ENCODE data around the gene UBE2E2.

UBE2E2 gene

GRCh38 chr3:23221136-23221535 is 18.0 kb downstream of the UBE2E2 start:
- H3K4me3 ChIP-seq (ENCODE audit: low read length) = no peak overlapping the region
- no peaks in the 10 kb centered on the region for H3K27me3 ChIP-seq (ENCODE audit: control insufficient read depth, insufficient read depth, low read length)
- H3K4me2 ChIP-seq (ENCODE audit: low read length) = no peak overlapping the region
- no peak overlapping the region for H3K9ac ChIP-seq (ENCODE audit: low read depth, low read length)
- peaks cover 16% of the 10 kb centered on the region for H3K4me1 ChIP-seq (ENCODE audit: control insufficient read depth, insufficient read depth, low read length)
- peaks cover 5% of the 10 kb centered on the region for H3K9me3 ChIP-seq (replicated peaks; ENCODE audit: low read length)
- no peaks in the 10 kb centered on the region for H3K36me3 ChIP-seq (ENCODE audit: insufficient read depth, low read length)

DNA sequence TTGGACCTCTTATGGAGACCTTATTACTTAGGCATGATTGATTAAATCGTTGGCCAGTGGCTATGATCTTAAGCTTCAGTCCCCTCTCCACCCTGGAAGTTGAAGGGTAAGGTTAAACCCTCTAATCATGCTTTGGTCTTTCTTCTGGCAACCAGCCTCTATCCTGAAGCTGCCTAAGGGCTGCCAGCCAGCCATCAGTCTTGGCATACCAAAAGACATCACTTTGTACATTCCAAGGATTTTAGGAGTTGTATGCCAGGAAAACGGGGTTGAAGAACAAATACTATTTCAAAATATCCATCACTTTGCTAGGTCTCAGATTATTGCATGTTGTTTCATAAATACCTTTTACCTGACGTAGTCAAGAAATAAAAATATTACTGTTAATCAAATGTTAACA is 28.9 kb downstream of the UBE2E2 start:
- Histone ChIP-seq H3K27me3 (ENCODE audit: control insufficient read depth, insufficient read depth, low read length) (no peaks in the 10 kb centered on the region), H3K9me3 (replicated peaks; ENCODE audit: low read length) (no peaks in the 10 kb centered on the region), H3K4me1 (ENCODE audit: control insufficient read depth, insufficient read depth, low read length) (peaks cover 4% of the 10 kb centered on the region), H3K4me2 (ENCODE audit: low read length) (no peak overlapping the region), H3K9ac (ENCODE audit: low read depth, low read length) (no peak overlapping the region), H3K4me3 (ENCODE audit: low read length) (no peak overlapping the region), H3K36me3 (ENCODE audit: insufficient read depth, low read length) (no peaks in the 10 kb centered on the region)

DNA sequence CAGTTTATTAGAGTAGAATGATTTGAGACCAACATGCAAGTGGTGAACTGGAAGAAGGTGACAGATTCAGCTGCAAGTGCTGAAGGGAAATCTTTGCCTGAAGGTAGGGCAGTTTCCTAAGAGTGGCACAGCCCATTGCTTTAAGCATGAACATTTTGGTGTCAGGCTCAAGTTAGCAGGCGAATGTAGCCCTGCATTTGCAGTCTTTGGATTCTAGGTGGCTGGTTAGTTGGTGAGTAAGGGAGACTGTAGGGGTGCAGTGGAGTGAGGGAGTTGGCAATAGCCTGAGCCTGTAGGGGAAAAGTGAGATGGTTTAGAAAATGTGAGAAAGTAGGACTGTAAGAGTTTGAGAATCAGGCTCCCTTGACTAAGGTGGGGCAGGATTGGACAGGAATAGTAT is 29.7 kb downstream of the UBE2E2 start:
- no peaks in the 10 kb centered on the region for H3K9me3 ChIP-seq (replicated peaks; ENCODE audit: low read length)
- H3K4me1 ChIP-seq (ENCODE audit: control insufficient read depth, insufficient read depth, low read length) = peaks cover 4% of the 10 kb centered on the region
- H3K4me3 ChIP-seq (ENCODE audit: low read length) = no peak overlapping the region
- no peaks in the 10 kb centered on the region for H3K27me3 ChIP-seq (ENCODE audit: control insufficient read depth, insufficient read depth, low read length)
- H3K4me2 ChIP-seq (ENCODE audit: low read length) = no peak overlapping the region
- no peaks in the 10 kb centered on the region for H3K36me3 ChIP-seq (ENCODE audit: insufficient read depth, low read length)
- H3K9ac ChIP-seq (ENCODE audit: low read depth, low read length) = no peak overlapping the region

DNA sequence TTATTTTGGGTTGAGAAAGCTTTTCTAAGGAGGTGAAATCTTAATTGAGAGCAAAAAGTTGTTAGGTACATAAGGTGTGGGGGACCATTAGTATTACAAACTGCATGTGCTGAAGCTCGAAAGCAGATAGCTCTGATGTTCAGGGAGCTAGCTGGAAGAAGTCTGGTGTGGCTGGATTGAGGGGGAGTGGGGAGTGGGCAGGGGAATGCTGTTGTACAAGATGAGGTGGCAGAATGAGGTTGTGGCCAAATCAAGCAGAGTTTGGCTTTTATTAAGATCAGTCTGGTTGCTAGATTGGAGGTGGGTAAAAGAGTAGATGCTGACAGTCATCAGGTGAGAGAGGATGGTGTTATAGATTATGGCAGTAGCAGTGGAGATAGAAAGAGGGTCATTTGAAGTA is 32.1 kb downstream of the UBE2E2 start:
- H3K36me3 ChIP-seq (ENCODE audit: insufficient read depth, low read length) = no peaks in the 10 kb centered on the region
- no peak overlapping the region for H3K4me2 ChIP-seq (ENCODE audit: low read length)
- no peaks in the 10 kb centered on the region for H3K9me3 ChIP-seq (replicated peaks; ENCODE audit: low read length)

DNA sequence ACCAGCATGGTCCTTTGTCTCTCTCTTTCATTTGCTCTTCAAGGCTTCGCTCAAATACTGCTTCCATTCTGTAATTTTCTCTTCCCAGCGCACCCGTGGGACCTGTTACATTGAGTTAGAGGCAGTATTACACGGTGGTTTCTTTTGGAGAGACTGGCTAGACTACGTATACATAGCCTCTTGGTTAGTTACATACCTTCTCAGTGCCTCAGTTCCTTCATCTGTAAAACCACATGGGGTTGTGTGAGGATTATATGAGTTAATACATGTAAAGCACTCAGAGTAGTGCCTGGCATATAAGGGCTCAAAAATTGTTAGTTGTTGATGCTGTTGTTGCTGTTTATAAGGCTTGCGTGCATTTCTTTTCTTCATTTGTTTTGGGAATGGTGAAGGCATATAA is 33.8 kb downstream of the UBE2E2 start:
- no peaks in the 10 kb centered on the region for H3K36me3 ChIP-seq (ENCODE audit: insufficient read depth, low read length)
- H3K9ac ChIP-seq (ENCODE audit: low read depth, low read length) = no peak overlapping the region
- H3K4me3 ChIP-seq (ENCODE audit: low read length) = no peak overlapping the region
- no peaks in the 10 kb centered on the region for H3K27me3 ChIP-seq (ENCODE audit: control insufficient read depth, insufficient read depth, low read length)
- peaks cover 2% of the 10 kb centered on the region for H3K4me1 ChIP-seq (ENCODE audit: control insufficient read depth, insufficient read depth, low read length)
- no peaks in the 10 kb centered on the region for H3K9me3 ChIP-seq (replicated peaks; ENCODE audit: low read length)
- H3K4me2 ChIP-seq (ENCODE audit: low read length) = no peak overlapping the region

More for the DNA sequence above, 32.1 kb downstream of the UBE2E2 start:
- no peak overlapping the region for H3K9ac ChIP-seq (ENCODE audit: low read depth, low read length)
- no peak overlapping the region for H3K4me3 ChIP-seq (ENCODE audit: low read length)
- no peaks in the 10 kb centered on the region for H3K27me3 ChIP-seq (ENCODE audit: control insufficient read depth, insufficient read depth, low read length)
- H3K4me1 ChIP-seq (ENCODE audit: control insufficient read depth, insufficient read depth, low read length) = peaks cover 4% of the 10 kb centered on the region

- Histone ChIP-seq H3K4me3 (ENCODE audit: low read length) (no peak overlapping the region), H3K9ac (ENCODE audit: low read depth, low read length) (no peak overlapping the region), H3K9me3 (replicated peaks; ENCODE audit: low read length) (no peaks in the 10 kb centered on the region)
Measured at GRCh38 chr3:23238156-23238555, 35.0 kb downstream of the UBE2E2 start.

DNA sequence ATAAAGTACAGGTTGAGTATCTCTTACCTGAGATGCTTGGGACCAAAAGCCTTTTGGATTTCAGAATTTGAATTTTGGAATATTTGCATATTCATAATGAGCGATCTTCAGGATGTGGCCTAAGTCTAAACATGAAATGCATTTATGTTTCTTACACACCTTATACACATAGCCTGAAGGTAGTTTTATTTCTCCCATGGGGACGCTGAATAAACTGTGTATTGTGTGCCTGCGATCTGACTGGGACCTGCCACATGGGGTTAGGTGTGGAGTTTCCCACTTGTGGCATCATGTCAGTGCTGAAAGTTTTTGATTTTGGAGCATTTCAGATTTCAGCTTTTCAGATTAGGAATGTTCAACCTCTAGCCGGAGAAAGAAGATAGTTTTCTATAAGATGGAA is 35.5 kb downstream of the UBE2E2 start:
- peaks cover 6% of the 10 kb centered on the region for H3K4me1 ChIP-seq (ENCODE audit: control insufficient read depth, insufficient read depth, low read length)
- H3K27me3 ChIP-seq (ENCODE audit: control insufficient read depth, insufficient read depth, low read length) = no peaks in the 10 kb centered on the region
- H3K4me3 ChIP-seq (ENCODE audit: low read length) = no peak overlapping the region
- H3K4me2 ChIP-seq (ENCODE audit: low read length) = no peak overlapping the region
- no peak overlapping the region for H3K9ac ChIP-seq (ENCODE audit: low read depth, low read length)
- no peaks in the 10 kb centered on the region for H3K36me3 ChIP-seq (ENCODE audit: insufficient read depth, low read length)
- H3K9me3 ChIP-seq (replicated peaks; ENCODE audit: low read length) = no peaks in the 10 kb centered on the region

More at GRCh38 chr3:23238156-23238555, 35.0 kb downstream of the UBE2E2 start:
- Histone ChIP-seq H3K4me2 (ENCODE audit: low read length) (no peak overlapping the region), H3K36me3 (ENCODE audit: insufficient read depth, low read length) (no peaks in the 10 kb centered on the region), H3K27me3 (ENCODE audit: control insufficient read depth, insufficient read depth, low read length) (no peaks in the 10 kb centered on the region), H3K4me1 (ENCODE audit: control insufficient read depth, insufficient read depth, low read length) (peaks cover 6% of the 10 kb centered on the region)

- no peak overlapping the region for H3K4me2 ChIP-seq (ENCODE audit: low read length)
- no peak overlapping the region for H3K4me3 ChIP-seq (ENCODE audit: low read length)
- no peaks in the 10 kb centered on the region for H3K36me3 ChIP-seq (ENCODE audit: insufficient read depth, low read length)
- no peak overlapping the region for H3K9ac ChIP-seq (ENCODE audit: low read depth, low read length)
- no peaks in the 10 kb centered on the region for H3K27me3 ChIP-seq (ENCODE audit: control insufficient read depth, insufficient read depth, low read length)
- peaks cover 6% of the 10 kb centered on the region for H3K4me1 ChIP-seq (ENCODE audit: control insufficient read depth, insufficient read depth, low read length)
- no peaks in the 10 kb centered on the region for H3K9me3 ChIP-seq (replicated peaks; ENCODE audit: low read length)
Measured at GRCh38 chr3:23239211-23240068, 36.3 kb downstream of the UBE2E2 start.

GRCh38 chr3:23240171-23240785 is 37.2 kb downstream of the UBE2E2 start:
- Histone ChIP-seq H3K4me2 (ENCODE audit: low read length) (no peak overlapping the region), H3K4me3 (ENCODE audit: low read length) (no peak overlapping the region), H3K9ac (ENCODE audit: low read depth, low read length) (no peak overlapping the region), H3K9me3 (replicated peaks; ENCODE audit: low read length) (no peaks in the 10 kb centered on the region), H3K27me3 (ENCODE audit: control insufficient read depth, insufficient read depth, low read length) (no peaks in the 10 kb centered on the region), H3K36me3 (ENCODE audit: insufficient read depth, low read length) (no peaks in the 10 kb centered on the region), H3K4me1 (ENCODE audit: control insufficient read depth, insufficient read depth, low read length) (peaks cover 6% of the 10 kb centered on the region)

- H3K9ac ChIP-seq (ENCODE audit: low read depth, low read length) = no peak overlapping the region
- H3K36me3 ChIP-seq (ENCODE audit: insufficient read depth, low read length) = no peaks in the 10 kb centered on the region
- peaks cover 6% of the 10 kb centered on the region for H3K4me1 ChIP-seq (ENCODE audit: control insufficient read depth, insufficient read depth, low read length)
- H3K9me3 ChIP-seq (replicated peaks; ENCODE audit: low read length) = no peaks in the 10 kb centered on the region
- no peak overlapping the region for H3K4me3 ChIP-seq (ENCODE audit: low read length)
- no peaks in the 10 kb centered on the region for H3K27me3 ChIP-seq (ENCODE audit: control insufficient read depth, insufficient read depth, low read length)
- H3K4me2 ChIP-seq (ENCODE audit: low read length) = no peak overlapping the region
Measured at GRCh38 chr3:23241256-23241655, 38.1 kb downstream of the UBE2E2 start.

DNA sequence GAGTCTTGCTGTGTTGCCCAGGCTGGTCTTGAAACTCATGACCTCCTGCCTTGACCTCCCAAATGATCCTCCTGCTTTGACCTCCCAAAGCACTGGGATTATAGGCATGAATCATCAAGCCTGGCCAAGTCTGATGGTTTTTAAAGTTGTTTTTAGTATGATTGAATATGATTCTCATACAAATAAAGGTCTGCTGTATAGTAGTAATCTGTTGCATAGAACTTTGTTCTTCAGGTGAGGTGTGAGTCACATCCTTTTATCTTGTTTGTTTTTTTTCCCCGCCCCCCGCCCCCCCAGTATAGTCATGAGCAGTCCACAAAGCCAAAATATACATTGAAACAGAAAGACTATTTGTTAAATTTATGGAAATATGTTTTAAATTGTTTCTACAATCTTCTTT is 39.0 kb downstream of the UBE2E2 start:
- Histone ChIP-seq H3K36me3 (ENCODE audit: insufficient read depth, low read length) (no peaks in the 10 kb centered on the region), H3K4me1 (ENCODE audit: control insufficient read depth, insufficient read depth, low read length) (peaks cover 6% of the 10 kb centered on the region), H3K4me3 (ENCODE audit: low read length) (no peak overlapping the region), H3K27me3 (ENCODE audit: control insufficient read depth, insufficient read depth, low read length) (no peaks in the 10 kb centered on the region), H3K9me3 (replicated peaks; ENCODE audit: low read length) (no peaks in the 10 kb centered on the region), H3K9ac (ENCODE audit: low read depth, low read length) (no peak overlapping the region), H3K4me2 (ENCODE audit: low read length) (no peak overlapping the region)
